GM18867 (cell line): ENCODE data around the gene MFAP4.

Experiments
- ATAC-seq: cut with Tn5 transposase; IDR thresholded peaks from one replicate; pipeline ENCODE4 v1.9.1; 2021; ENCODE audit warnings: mild to moderate bottlenecking, moderate library complexity; ENCODE audit not compliant: unreplicated experiment

MFAP4 gene, protein sequence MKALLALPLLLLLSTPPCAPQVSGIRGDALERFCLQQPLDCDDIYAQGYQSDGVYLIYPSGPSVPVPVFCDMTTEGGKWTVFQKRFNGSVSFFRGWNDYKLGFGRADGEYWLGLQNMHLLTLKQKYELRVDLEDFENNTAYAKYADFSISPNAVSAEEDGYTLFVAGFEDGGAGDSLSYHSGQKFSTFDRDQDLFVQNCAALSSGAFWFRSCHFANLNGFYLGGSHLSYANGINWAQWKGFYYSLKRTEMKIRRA

DNA sequence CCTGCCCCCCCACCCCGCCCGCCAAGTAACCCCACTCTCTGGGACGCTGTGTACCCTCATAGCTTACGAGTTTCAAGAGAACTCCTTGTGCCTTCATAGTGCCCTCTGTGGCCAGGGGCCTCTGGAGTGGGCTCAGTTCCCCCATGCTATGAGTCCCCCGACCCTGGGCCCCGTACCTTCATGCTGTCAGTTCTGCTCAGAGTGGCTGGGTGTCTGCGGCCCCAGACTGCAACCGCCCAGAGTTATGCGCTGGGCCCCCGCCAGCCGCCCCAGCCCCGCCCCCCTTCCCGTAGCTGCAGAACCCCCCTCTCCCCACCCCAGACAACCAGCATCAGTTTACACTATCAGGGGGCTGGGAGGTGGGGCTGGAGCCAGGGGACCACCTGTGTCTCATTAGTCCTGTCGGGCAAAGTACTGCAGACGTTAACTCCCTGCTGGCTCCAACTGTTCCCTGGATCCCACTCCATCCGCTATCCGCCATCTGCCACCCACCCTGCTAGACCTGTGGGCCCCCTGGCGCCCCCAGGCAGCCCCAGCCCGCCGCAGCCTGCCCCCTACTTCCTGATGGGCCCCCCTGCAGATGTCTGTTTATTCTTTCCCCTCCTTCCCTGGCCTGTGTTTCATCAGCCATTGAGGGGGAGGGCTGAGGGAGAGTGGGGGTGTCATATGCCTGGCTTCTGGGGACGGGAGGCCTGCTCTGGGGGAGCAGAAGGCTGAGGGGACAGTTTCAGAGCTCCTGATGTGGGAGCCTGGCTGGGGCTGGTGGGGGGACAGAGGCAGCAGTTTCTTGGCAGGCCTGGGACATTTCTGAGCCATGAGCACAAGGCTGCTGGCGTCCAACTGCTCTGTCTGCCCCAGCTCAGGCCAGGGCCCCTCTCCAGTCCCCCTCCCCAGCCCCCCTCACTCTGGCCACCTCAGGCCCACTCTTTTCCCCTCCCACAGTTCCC is at the start of gene MFAP4:
Gene MFAP4, minus strand, starts transcription at position 217 of the 947 bp plus-strand sequence. Its CDS starts 35 bp downstream, at position 182.
- no peak for ATAC-seq

GRCh38 chr17:19433727-19434340 is 46.8 kb upstream of the MFAP4 start:
- no peak for ATAC-seq

- no peak for ATAC-seq
Observed at GRCh38 chr17:19433255-19433654, 46.3 kb upstream of the MFAP4 start.

- no peak for ATAC-seq
Observed at GRCh38 chr17:19431691-19432090, 44.7 kb upstream of the MFAP4 start.

DNA sequence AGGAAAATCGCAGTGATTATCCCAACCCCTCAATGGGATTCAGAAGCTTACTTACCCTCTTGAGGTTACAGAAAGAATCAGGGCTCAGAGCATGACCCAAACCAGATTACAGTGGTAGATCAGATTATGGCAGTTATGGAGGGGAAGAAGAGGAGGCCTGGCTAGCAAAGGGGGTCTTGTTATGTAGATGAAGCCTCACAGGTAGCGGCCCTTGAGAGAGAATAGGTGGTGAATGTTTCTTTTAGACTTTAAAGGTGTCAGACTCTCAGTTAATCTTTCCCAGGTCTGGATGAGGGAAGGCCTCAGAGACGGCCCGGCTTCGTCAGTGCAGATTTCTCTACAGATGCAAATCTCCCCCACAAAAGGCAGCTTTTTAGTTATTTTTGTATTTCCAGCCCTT is 39.6 kb upstream of the MFAP4 start:
- ATAC-seq = no peak

- no peak for ATAC-seq
Observed at GRCh38 chr17:19424934-19425868, 38.2 kb upstream of the MFAP4 start.

- ATAC-seq = no peak
Observed at GRCh38 chr17:19421926-19422325, 34.9 kb upstream of the MFAP4 start.

DNA sequence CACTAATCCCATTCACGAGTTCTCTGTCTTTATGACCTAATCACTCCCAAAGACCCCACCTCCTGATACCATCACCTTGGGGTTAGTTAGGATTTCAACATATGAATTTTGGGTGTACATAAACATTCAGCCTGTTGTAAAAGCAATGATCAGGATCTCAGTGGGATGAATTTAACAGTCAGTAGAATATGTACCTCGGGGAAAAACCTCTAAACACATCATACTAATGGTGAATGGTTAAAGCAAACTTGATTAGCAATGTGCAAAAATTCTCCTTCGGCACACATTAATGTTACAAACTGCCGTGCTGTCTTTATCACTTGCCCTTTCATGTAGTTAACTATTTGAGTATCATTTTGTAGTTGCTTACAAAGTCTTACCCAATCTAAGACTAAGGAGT is 34.2 kb upstream of the MFAP4 start:
- no peak for ATAC-seq

- ATAC-seq = no peak
Observed at GRCh38 chr17:19418251-19418992, 31.4 kb upstream of the MFAP4 start.

DNA sequence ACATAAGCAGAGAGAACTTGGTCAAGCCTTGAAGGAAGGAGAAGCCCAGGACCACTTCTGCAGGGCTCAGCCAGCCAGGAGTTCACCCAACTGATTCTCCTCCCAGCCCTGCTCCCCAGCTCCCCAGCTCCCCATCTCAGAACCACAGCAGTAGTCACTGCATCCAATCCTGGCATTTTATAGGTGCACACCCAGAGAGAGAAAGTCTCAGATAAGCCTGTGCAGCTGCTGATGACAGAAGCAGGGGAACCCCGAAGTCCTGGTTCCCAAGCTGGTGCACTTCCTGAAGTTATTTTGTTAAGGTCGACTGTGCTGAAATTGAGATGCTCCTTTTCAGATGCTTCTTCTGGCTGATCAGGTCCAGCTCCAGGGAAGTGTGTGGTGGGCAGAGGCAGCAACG is 30.6 kb upstream of the MFAP4 start:
- ATAC-seq = no peak

DNA sequence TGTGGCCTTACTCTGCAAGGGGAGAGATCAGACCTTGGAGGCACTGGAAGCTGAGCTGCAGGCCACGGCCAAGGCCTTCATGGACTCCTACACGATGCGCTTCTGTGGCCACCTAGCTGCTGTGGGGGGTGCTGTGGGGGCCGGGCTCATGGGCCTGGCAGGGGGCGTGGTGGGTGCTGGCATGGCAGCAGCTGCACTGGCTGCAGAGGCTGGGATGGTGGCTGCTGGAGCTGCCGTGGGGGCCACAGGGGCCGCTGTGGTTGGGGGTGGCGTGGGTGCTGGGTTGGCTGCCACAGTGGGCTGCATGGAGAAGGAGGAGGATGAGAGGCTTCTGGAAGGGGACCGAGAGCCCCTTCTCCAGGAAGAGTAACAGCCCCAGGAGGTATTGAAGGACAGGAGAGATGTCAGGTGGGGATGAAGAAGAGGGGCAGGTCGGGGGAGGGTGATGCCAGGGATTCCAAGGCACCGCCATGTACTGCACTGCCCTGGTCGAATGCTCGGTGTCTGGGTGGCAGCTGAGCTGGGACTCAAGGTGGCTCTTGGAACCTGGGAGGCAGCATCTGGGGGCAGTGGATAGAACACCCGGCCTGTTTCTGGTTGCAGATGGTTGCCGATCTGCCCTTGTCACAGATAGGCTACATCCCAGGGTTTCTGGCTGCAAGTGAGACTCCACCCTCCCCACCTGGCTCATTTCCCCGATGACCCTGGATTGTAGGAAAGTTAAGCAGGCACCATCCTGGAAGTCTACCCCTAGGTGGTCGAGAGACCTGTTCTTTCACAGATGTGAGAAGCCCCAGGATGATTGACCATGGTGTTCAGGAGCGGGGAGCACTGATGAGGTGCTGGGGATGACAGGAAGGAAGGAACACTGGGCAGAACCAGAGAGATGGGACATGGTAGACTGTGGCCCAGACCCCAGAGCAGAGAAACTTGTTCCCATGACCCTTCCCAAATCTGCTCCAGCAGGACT is 29.1 kb upstream of the MFAP4 start:
- no peak for ATAC-seq

DNA sequence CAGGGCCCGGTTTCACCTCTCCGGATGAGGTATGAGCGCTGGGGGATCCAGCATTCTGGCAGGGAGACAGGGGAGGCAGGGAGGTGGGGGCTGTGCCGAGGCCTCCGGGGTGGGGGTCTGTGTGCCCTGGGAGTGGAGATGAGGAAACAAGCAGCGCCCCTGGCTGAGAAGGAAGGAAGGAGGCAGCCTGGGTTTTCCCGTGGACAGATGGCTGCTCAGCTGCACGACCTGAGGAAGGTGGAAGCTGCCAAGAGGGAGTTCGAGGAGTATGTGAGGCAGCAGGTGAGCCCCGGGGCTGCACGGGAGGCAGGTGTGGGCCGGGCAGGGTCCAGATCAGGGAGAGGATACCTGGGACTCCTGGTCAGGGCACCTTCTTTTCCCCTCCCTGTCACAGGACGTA is 28.3 kb upstream of the MFAP4 start:
- no peak for ATAC-seq

DNA sequence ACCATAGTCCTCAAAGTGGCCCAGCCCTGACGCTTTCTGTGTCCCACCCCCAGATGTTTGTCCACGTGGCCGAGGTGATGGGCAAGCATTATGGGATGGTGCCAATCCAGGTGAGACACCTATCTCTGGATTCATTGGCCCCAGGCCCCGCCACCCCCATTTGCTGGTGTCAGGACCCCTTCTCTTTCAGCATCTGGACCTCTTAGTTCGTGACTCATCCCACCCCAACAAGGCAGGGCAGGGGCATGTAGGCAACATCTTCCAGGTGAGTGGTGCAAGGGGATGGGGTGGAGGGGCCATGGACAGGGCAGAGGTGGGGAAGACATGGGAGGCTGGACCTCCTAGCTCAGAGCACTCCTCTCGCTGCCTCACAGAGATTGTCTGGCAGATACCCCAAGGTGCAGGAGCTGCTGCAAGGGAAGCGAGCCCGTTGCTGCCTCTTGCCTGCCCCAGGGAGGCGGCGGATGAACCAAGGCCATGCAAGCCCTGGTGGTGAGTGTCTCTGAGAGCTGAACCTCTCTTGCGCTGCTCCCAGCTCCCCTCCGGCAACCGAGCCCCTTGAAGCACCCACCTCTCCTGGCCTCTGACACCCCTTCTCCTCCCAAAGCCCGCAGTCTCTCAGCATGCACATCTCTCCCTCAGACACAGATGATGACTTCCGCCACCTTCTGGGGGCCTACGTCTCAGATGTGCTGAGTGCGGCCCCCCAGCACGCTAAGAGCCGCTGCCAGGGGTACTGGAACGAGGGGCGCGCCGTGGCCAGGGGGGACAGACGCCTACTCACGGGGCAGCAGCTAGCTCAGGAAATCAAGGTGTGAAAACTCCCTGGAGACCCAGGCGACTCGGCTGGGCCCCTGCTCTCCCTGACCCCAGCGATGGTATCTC is 27.6 kb upstream of the MFAP4 start:
- ATAC-seq = no peak

DNA sequence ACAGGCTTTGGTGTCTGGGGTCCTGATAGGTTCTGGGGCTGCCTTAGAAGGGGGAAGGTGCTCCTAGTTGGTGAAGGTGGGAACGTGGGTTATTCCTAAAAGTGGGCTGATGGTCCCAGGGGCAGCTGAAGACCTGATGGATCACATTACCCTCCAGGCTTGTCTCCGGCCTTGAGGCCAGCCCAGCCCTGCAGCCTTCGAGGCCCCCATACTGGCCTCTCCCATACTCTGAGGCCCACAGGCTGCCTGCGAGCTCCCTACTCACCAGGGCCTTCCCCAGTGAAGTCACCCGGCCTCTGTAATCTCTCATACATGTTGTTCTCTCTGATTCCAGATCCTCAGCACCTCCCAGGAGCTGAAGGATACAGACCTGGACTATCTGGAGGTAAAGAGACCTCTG is 26.8 kb upstream of the MFAP4 start:
- no peak for ATAC-seq

DNA sequence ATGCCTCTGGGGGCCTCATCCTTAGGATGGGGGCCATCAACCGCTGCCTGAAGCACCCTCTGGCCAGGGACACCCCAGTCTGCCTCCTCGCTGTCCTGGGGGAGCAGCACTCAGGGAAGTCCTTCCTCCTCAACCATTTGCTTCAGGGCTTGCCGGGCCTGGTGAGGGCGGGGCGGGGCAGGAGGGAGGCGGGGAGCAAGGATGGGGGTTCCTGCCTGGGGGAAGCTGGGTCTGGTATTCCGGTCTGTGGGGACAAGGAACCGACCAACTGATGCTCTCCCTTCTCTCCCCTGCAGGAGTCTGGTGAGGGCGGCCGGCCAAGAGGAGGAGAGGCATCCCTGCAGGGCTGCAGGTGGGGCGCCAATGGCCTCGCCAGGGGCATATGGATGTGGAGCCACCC is 26.0 kb upstream of the MFAP4 start:
- ATAC-seq = no peak

DNA sequence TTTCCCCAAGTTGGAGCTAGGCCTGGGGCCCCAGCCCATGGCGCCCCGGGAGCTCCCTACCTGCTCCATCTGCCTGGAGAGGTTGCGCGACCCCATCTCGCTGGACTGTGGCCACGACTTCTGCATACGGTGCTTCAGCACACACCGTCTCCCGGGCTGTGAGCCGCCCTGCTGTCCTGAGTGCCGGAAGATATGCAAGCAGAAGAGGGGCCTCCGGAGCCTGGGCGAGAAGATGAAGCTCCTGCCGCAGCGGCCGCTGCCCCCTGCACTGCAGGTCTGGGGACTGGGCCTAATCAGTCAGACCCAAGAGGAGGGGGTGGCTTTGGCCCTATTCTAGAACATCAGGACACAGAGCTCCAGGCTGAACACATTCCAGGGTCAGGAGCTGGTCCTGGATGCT is 25.5 kb upstream of the MFAP4 start:
- no peak for ATAC-seq

DNA sequence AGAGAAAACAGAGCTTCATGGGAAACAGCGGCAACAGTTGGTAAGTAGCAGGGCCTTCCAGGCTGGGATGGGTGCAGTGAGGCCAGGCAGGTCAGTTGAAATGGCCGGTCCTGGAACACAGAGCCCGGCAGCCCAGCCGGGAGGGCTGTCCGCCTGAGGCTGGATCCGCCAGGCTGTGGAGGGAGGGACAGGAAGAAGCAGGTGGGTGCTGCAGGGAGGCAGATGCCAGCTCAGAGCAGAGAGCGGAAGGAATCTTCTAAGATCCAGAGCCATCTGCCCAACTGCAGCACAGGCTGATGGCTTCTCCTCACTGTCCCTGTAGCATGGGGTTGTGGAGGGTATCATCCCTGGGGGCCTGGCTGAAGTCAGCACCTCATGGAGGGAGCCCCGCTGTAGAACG is 24.6 kb upstream of the MFAP4 start:
- ATAC-seq = no peak
